22Rv1 (cell line): ENCODE data around the gene SLC26A2.

ENCODE experiments used
- ZFX ChIP-seq: fragments of 450-650 bp; IDR thresholded peaks from 2 replicates; pipeline ENCODE4 v1.6.1; 2017; ENCODE audit warnings: antibody characterized with exemption, borderline replicate concordance
- TF ChIP-seq, protein P1 (sequence below): fragments of 450-650 bp; IDR thresholded peaks from 2 replicates; pipeline ENCODE4 v1.5.1; 2017; ENCODE audit warnings: mild to moderate bottlenecking

DNA sequence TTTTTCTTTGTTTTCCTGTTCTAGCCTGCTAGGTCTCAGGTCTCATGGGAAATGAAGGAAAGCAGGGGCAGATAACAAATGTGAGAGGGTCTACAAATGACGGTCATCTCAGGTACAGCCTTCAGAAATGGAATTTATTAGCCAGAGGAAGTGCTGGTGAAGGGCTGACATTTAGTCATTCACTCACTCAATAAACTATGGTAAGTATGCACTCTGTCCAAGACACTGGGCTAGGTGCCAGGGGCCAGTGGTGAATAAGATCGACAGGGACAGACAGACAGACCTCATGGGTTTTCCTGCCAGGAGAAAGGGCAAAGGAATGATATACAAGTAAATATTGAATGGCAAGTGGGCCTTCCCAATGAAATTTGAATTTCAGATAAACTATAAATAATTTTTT, 22.3 kb upstream of the SLC26A2 start:
- TF ChIP-seq, protein P1, sequence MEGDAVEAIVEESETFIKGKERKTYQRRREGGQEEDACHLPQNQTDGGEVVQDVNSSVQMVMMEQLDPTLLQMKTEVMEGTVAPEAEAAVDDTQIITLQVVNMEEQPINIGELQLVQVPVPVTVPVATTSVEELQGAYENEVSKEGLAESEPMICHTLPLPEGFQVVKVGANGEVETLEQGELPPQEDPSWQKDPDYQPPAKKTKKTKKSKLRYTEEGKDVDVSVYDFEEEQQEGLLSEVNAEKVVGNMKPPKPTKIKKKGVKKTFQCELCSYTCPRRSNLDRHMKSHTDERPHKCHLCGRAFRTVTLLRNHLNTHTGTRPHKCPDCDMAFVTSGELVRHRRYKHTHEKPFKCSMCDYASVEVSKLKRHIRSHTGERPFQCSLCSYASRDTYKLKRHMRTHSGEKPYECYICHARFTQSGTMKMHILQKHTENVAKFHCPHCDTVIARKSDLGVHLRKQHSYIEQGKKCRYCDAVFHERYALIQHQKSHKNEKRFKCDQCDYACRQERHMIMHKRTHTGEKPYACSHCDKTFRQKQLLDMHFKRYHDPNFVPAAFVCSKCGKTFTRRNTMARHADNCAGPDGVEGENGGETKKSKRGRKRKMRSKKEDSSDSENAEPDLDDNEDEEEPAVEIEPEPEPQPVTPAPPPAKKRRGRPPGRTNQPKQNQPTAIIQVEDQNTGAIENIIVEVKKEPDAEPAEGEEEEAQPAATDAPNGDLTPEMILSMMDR = no peak
- no peak for TF ChIP-seq ZFX
